Effector memory CD8-positive, alpha-beta T cell (primary cell): Measurements from ENCODE around the gene VNN1.
"Not testable (repeated sequence)": the region's sequence is repeated elsewhere in the genome, so short reads cannot be mapped to it uniquely, and the experiment has no call there.

Experiments
- ATAC-seq: fragments of 150-1000 bp; cut with Tn5 transposase; replicated peaks from 2 replicates; pipeline ENCODE4 v1.10.0; 2021; ENCODE audit warnings: mild to moderate bottlenecking, moderate library complexity
- DNase-seq, 3 experiments: peaks; one replicate each; pipeline ENCODE4 v3.0.0; 2021
- H3K27ac Mint-ChIP-seq, 2 donors: one replicate each; pipeline ENCODE4 v1.8.0; 2022; ENCODE audit warnings: mild to moderate bottlenecking in 2 of 2, mixed read lengths in 2 of 2, moderate library complexity in 2 of 2
- H3K27me3 Mint-ChIP-seq, 2 donors: one replicate each; pipeline ENCODE4 v1.8.0; 2022; ENCODE audit warnings: mixed read lengths in 2 of 2
- H3K36me3 Mint-ChIP-seq: one replicate; pipeline ENCODE4 v1.8.0; 2022; ENCODE audit warnings: mild to moderate bottlenecking, moderate library complexity, mixed read lengths; ENCODE audit not compliant: insufficient read depth
- H3K4me1 Mint-ChIP-seq, 2 donors: one replicate each; pipeline ENCODE4 v1.8.0; 2022; ENCODE audit warnings: low read depth in 2 of 2, mixed read lengths in 2 of 2
- H3K4me3 Mint-ChIP-seq, 2 donors: one replicate each; pipeline ENCODE4 v1.8.0; 2022; ENCODE audit warnings: mild to moderate bottlenecking in 2 of 2, mixed read lengths in 2 of 2, moderate library complexity in 2 of 2
- H3K9me3 Mint-ChIP-seq, 2 donors: one replicate each; pipeline ENCODE4 v1.8.0; 2022; ENCODE audit warnings: mixed read lengths in 2 of 2

The VNN1 gene

DNA sequence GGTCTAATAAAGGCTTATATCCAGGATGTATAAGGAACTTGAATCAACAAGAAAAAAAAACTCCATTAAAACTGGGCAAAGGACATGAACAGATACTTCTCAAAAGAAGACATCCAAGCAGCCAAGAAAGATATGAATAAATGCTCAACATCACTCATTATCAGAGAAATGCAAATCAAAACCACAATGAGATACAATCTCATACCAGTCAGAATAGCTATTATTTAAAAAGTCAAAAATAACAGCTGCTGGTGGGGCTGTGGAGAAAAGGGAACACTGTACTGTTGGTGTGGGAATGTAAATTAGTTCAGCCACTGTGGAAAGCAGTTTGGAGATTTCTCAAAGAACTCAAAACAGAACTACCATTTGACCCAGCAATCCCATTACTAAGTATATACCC is 34.8 kb downstream of the VNN1 start:
- Mint-ChIP-seq H3K27me3 (peaks cover 6 to 27% of the 10 kb centered on the region in 2 donors), H3K4me1 (peaks cover 2 to 15% of the 10 kb centered on the region in 2 donors)
- not testable (repeated sequence) for H3K4me3 Mint-ChIP-seq, H3K9me3 Mint-ChIP-seq, ATAC-seq, DNase-seq, H3K27ac Mint-ChIP-seq, H3K36me3 Mint-ChIP-seq

DNA sequence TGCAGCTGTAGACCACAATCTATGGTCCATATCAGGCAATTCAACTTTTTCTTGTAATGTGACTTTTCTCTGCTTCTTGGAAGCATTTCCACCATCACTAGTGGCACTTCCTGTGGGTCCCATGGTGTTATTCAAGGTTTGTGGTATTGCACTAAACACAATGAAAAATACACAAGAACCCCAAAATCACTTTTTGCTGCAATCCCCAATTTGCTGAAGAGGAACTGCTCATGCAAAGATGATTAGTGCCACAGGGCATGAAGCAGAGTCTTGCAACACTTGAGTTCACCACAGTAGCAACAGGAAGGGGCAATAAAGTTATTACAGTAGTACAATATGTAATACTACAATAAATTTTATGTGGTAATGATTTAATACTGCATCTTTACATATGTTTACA is 38.1 kb downstream of the VNN1 start:
- H3K36me3 Mint-ChIP-seq: no peaks in the 10 kb centered on the region
- DNase-seq (no peak), ATAC-seq (peak; percentile 42)
- peaks cover 2 to 15% of the 10 kb centered on the region in 2 donors for H3K4me1 Mint-ChIP-seq
- no peaks in the 10 kb centered on the region for H3K9me3 Mint-ChIP-seq
- H3K4me3 Mint-ChIP-seq: no peak overlapping the region
- H3K27ac Mint-ChIP-seq: no peak overlapping the region
- peaks cover 0 to 18% of the 10 kb centered on the region in 2 donors for H3K27me3 Mint-ChIP-seq

- ATAC-seq: no peak
- Mint-ChIP-seq H3K36me3 (no peaks in the 10 kb centered on the region), H3K27me3 (peaks cover 0 to 18% of the 10 kb centered on the region in 2 donors), H3K27ac (peak overlapping the region in 1 of 2 donors; percentile 35), H3K4me1 (peaks cover 2 to 15% of the 10 kb centered on the region in 2 donors), H3K4me3 (no peak overlapping the region), H3K9me3 (no peaks in the 10 kb centered on the region)
- no peak for DNase-seq
Measured at GRCh38 chr6:132675002-132675401, 38.9 kb downstream of the VNN1 start.

DNA sequence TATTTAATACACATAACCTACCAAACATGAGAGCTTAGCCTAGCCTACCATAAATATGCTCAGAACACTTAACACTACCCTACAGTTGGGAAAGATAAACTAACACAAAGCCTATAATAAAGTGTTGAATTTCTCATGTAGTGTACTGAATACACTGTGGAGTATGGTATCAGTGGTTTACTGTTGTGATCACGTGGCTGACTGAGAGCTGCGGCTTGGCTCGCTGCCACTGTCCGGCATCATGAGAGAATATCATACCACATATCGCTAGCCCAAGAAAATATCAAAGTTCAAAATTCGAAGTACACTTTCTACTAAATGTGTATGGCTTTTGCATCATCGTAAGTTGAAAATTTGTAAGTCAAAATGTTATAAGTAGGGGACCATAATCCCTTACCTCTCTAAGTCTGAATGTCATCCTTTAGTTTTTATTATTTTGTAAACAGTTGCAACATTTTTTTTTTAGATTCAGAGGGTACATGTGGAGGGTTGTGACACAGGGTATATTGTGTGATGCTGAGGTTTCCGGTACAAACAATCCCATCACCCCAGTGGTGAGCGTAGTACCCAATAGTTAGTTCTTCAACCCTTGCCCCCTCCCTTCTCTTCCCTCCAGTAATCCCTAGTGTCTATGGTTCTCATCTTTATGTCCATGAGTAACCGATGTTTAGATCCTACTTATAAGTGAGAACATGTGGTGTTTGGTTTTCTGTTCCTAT is 40.3 kb downstream of the VNN1 start:
- peak; percentile 52 for ATAC-seq
- peaks cover 0 to 9% of the 10 kb centered on the region in 2 donors for H3K27me3 Mint-ChIP-seq
- no peak overlapping the region for H3K27ac Mint-ChIP-seq
- H3K4me3 Mint-ChIP-seq: no peak overlapping the region
- peaks cover 6 to 18% of the 10 kb centered on the region in 2 donors for H3K4me1 Mint-ChIP-seq
- no peaks in the 10 kb centered on the region for H3K9me3 Mint-ChIP-seq
- DNase-seq: no peak
- no peaks in the 10 kb centered on the region for H3K36me3 Mint-ChIP-seq

GRCh38 chr6:132671295-132671694 is 42.6 kb downstream of the VNN1 start:
- Mint-ChIP-seq H3K36me3 (no peaks in the 10 kb centered on the region), H3K4me1 (peaks cover 6 to 13% of the 10 kb centered on the region in 2 donors), H3K27ac (no peak overlapping the region), H3K27me3 (no peaks in the 10 kb centered on the region), H3K4me3 (no peak overlapping the region), H3K9me3 (no peaks in the 10 kb centered on the region)
- ATAC-seq (no peak), DNase-seq (no peak)

DNA sequence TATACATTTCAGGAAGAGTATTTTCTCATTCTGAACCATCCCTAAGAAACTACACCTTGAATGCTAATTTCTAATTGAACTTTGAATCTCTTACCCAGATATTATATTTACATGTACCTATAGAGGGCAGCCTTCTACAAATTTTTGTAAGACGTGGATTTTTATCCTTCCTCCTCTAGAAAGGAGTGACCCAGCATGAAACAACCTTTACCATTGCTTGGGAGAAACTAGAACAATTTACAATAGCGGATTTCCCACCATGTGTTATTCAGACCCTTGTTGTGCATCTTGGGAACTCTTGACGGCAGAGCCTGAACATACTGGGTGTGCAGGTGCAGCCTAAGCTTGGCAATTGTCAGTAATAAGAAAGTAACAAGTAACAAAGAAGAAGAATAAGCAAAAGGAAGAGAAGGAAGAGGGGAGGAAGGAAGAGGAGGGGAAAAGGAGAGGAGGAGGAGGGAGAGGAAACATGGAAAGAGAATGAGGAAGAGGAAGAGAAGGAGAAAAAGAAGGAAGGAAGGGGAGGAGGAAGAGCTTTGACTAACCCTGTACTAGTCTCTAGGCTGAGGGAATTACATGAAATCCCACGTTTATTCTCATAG is 44.1 kb downstream of the VNN1 start:
- no peaks in the 10 kb centered on the region for H3K27me3 Mint-ChIP-seq
- ATAC-seq (peak; percentile 48), DNase-seq (peak in 1 of 3 experiments; percentile 2)
- H3K4me1 Mint-ChIP-seq: peaks cover 3 to 4% of the 10 kb centered on the region in 2 donors
- no peaks in the 10 kb centered on the region for H3K9me3 Mint-ChIP-seq
- H3K4me3 Mint-ChIP-seq: no peak overlapping the region
- no peaks in the 10 kb centered on the region for H3K36me3 Mint-ChIP-seq
- H3K27ac Mint-ChIP-seq: no peak overlapping the region

DNA sequence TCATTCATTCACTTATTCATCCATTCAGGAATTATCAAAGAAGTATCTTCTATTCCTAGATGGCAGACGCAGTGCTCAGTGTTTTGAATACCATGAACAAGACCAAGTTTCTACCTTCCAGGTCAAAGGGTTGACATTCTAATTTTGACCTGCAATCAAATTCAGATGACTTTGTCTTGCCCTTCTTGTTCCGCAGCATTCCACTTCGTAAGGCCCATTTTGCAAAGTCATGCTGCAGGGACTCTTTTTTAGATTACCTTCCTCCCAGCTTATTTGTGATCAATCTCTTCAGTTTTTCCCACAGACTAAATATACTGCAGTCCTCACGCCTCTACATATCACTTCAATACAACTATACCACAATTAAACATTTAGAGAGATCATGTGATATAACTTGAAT is 47.7 kb downstream of the VNN1 start:
- DNase-seq (no peak), ATAC-seq (no peak)
- Mint-ChIP-seq H3K27me3 (no peaks in the 10 kb centered on the region), H3K9me3 (no peaks in the 10 kb centered on the region), H3K4me3 (no peak overlapping the region), H3K4me1 (peaks cover 3 to 4% of the 10 kb centered on the region in 2 donors), H3K36me3 (no peaks in the 10 kb centered on the region), H3K27ac (no peak overlapping the region)

DNA sequence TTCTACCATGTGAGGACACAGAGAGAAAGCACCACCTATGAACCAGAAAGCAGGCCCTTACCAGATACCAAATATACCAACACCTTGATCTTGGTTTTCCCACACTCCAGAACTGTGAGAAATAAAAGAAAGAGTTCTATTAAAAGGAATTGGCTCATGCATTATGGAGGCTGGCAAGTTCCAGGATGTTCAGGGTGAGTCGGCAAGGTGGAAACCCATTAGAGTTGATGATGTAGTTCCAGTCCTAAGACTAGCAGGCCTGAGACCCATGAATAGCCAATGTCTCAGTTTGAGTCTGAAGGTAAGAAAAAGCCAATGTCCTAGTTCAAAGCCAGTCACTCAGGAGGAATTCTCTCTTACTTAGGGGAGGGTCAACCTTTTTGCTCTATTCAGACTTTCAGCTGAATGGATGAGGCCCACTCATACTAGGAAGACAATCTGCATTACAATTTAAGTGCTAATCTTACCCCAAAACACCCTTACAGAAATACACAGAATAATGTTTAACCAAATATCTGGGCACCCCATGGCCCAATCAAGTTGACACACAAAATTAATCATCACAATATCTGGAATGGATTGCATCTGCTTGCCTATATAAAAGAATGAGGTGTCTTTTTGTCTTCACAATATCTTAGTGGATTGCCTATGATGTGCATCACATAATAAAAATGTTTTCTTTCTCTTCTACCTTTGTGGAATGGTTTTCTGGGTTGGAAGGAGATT is 49.4 kb downstream of the VNN1 start:
- H3K27me3 Mint-ChIP-seq: no peaks in the 10 kb centered on the region
- H3K4me3 Mint-ChIP-seq: no peak overlapping the region
- DNase-seq (no peak), ATAC-seq (no peak)
- no peaks in the 10 kb centered on the region for H3K36me3 Mint-ChIP-seq
- no peaks in the 10 kb centered on the region for H3K4me1 Mint-ChIP-seq
- no peak overlapping the region for H3K27ac Mint-ChIP-seq
- H3K9me3 Mint-ChIP-seq: no peaks in the 10 kb centered on the region

- DNase-seq (no peak), ATAC-seq (no peak)
- no peak overlapping the region for H3K4me3 Mint-ChIP-seq
- no peak overlapping the region for H3K27ac Mint-ChIP-seq
- H3K9me3 Mint-ChIP-seq: no peaks in the 10 kb centered on the region
- no peaks in the 10 kb centered on the region for H3K36me3 Mint-ChIP-seq
- H3K4me1 Mint-ChIP-seq: no peaks in the 10 kb centered on the region
- no peaks in the 10 kb centered on the region for H3K27me3 Mint-ChIP-seq
Measured at GRCh38 chr6:132663661-132664060, 50.2 kb downstream of the VNN1 start.

DNA sequence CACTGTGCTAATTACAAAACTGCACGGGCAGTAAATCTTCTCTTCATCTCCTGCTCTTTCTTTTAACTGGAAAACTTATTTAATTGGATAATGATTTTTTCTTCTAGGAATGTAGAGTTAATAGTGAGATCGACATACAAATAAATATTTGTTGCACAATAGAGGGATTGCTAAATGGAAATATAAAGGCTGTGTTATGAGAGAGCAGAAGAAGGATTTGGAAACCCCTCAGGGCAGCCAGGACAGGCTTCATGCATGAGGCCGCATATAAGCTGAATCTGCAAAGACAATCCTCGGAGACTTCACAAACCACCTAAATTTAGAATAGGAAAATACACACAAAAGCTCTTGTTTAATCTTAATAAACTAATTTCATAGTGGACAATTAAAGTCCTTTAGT is 51.9 kb downstream of the VNN1 start:
- Mint-ChIP-seq H3K9me3 (no peaks in the 10 kb centered on the region), H3K4me3 (no peak overlapping the region), H3K4me1 (no peaks in the 10 kb centered on the region), H3K27ac (no peak overlapping the region), H3K36me3 (no peaks in the 10 kb centered on the region), H3K27me3 (no peaks in the 10 kb centered on the region)
- no peak for DNase-seq
- ATAC-seq: no peak

DNA sequence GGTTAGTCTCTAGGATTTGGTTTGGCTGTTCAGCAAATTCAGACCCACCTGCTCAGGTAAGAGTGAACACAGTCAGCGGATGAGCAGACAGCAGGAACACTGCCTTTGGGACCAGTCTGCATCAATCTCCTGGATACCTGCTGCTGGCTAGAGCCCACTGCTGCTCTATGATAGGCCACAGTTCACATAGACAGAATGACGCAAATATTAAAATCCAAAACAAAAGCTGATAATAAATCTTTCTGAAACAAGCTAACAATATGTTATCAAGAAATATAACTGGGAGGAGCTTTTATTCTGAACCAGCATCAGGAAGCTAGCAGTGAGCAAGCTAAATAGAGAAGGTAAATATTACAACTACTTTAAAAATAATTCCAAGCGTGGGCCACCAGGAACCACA is 54.8 kb downstream of the VNN1 start, which contains the start of gene TAAR1:
Gene TAAR1, minus strand, starts transcription at position 101 of the 400 bp plus-strand sequence. CDS start 13,179 bp downstream, outside the sequence.
- H3K36me3 Mint-ChIP-seq: no peaks in the 10 kb centered on the region
- peaks cover 0 to 5% of the 10 kb centered on the region in 2 donors for H3K27me3 Mint-ChIP-seq
- H3K4me1 Mint-ChIP-seq: no peaks in the 10 kb centered on the region
- H3K27ac Mint-ChIP-seq: no peak within 1 kb of the TSS
- no peak within 1 kb of the TSS for H3K4me3 Mint-ChIP-seq
- no peaks in the 10 kb centered on the region for H3K9me3 Mint-ChIP-seq
- no peak for DNase-seq
- no peak for ATAC-seq

- peaks cover 0 to 5% of the 10 kb centered on the region in 2 donors for H3K27me3 Mint-ChIP-seq
- H3K4me3 Mint-ChIP-seq: no peak overlapping the region
- ATAC-seq (no peak), DNase-seq (no peak)
- peaks cover 0 to 3% of the 10 kb centered on the region in 2 donors for H3K4me1 Mint-ChIP-seq
- H3K36me3 Mint-ChIP-seq: no peaks in the 10 kb centered on the region
- no peak overlapping the region for H3K27ac Mint-ChIP-seq
- no peaks in the 10 kb centered on the region for H3K9me3 Mint-ChIP-seq
Measured at GRCh38 chr6:132651062-132651461, 62.8 kb downstream of the VNN1 start.

DNA sequence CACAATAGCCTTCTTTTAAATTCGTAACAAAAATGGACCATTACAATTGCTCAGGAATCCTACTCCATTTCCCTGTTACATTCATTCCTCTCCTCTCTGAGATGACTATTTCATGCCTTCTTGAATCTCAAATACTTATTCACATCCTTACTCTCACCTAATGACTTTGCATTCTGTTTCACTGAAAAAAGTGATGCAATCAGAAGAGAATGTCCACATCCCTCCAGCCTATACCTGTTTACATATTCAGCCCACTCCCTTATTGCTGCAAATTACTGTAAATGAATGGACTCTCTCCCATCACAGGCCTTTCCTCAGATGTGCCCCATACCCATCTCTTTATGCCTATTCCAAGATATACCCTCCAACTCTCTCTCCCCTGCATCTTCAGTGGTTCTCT is 63.4 kb downstream of the VNN1 start:
- H3K27ac Mint-ChIP-seq: no peak overlapping the region

More for the DNA sequence above, 63.4 kb downstream of the VNN1 start:
- H3K36me3 Mint-ChIP-seq: no peaks in the 10 kb centered on the region
- peaks cover 0 to 3% of the 10 kb centered on the region in 2 donors for H3K4me1 Mint-ChIP-seq
- no peak for DNase-seq
- ATAC-seq: no peak
- H3K4me3 Mint-ChIP-seq: no peak overlapping the region
- no peaks in the 10 kb centered on the region for H3K9me3 Mint-ChIP-seq
- H3K27me3 Mint-ChIP-seq: peaks cover 0 to 5% of the 10 kb centered on the region in 2 donors
